ENCODE data around the gene SPRR5.
A peak's percentile ranks its signal among the peaks of the same experiment; 100 is the strongest.

The SPRR5 gene, protein sequence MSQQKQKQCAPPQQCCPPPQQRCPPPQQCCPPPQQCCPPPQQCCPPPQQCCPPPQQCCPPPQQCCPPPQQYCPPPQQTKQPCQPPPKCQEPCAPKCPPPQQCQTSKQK
- 0 reads per million in 9 experiments for total RNA-seq

DNA sequence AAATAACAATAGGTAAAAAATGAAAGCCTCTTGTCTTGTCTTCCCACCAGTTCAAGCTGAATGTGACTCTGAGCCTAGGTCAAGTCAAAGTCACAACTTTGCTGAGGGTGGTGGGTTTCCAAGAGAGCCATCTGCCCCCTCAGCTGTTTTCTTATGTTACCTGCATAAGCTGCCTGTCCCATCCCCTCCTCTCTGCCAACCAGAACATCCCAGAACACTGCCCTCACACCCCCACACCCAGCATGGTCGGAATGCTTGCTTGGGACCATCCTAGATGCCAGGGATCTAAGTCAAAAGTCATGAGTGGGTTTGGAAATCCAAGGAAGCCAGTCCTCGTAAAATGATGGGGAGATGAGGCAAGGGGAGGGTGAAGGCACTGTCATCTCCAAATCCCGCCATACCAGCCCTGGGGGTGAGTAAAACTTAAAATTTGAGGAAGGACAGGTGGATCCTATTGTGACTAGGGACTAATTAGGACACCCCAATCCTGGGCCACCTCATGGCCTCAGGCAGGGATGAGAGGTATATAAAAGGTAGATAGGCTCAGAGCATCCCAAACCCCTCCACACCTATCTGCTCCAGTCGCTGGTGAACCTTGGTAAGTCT lies at the start of gene SPRR5:
Gene SPRR5, plus strand, starts transcription at position 556 of the 606 bp plus-strand sequence. CDS start 1,349 bp downstream, outside the sequence.
- H3K4me1 Mint-ChIP-seq (ENCODE audit: low read depth in 2 of 2): no peaks in the 10 kb centered on the region
- H3K9me3 Mint-ChIP-seq: no peaks in the 10 kb centered on the region
- H3K27ac Mint-ChIP-seq: no peak within 1 kb of the TSS
- H3K4me3 Mint-ChIP-seq: no peak within 1 kb of the TSS
- H3K27me3 Mint-ChIP-seq: peaks cover 29 to 36% of the 10 kb centered on the region in 2 donors
- H3K36me3 Mint-ChIP-seq (ENCODE audit: insufficient read depth): no peaks in the 10 kb centered on the region
- DNase-seq (no peak), ATAC-seq (replicated peaks) (no peak)

DNA sequence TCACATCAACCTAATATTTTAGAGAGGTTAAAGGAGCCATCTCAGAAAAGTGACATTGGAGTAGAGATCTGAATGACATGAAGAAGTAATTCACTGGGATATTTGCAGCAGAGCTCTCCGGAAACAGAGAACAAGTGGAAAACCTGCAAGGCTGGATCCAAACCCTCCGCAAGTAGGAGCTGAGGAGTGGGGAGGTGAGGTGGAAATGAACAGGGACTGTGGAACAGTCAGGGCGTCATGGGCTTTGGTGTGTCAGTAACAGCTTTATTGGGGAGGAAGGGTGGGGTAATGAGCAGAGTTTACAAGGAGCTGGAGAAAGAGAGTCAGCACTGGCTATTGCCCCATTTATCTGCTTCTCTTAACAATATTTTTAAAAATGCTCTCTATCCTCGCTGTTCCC lies 48.0 kb upstream of the SPRR5 start:
- no peak for ATAC-seq (replicated peaks)
- no peak for DNase-seq
- Mint-ChIP-seq H3K27me3 (peaks cover 47 to 62% of the 10 kb centered on the region in 2 donors), H3K9me3 (no peaks in the 10 kb centered on the region), H3K4me1 (ENCODE audit: low read depth in 2 of 2) (no peaks in the 10 kb centered on the region), H3K36me3 (ENCODE audit: insufficient read depth) (peaks cover 3% of the 10 kb centered on the region), H3K27ac (no peak overlapping the region), H3K4me3 (no peak overlapping the region)

DNA sequence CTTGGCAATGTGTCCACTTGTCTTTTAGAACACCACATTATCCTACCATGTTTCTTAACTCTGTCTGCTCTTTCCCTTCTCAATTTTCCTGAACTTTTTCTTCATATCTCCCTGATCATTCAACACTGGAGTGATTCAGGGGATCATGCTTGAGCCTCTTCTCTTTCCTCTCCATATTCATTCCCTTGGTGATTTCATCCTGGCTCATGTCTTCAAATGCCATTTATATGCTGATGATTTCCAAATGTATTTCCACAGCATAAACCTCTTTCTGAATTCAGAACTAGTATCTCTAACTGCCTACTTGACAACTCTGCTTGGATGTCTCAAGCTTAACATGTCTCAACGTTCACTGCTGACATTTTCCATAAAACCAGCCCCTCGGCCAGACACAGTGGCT lies 47.1 kb upstream of the SPRR5 start:
- H3K36me3 Mint-ChIP-seq (ENCODE audit: insufficient read depth): peaks cover 3% of the 10 kb centered on the region

DNA sequence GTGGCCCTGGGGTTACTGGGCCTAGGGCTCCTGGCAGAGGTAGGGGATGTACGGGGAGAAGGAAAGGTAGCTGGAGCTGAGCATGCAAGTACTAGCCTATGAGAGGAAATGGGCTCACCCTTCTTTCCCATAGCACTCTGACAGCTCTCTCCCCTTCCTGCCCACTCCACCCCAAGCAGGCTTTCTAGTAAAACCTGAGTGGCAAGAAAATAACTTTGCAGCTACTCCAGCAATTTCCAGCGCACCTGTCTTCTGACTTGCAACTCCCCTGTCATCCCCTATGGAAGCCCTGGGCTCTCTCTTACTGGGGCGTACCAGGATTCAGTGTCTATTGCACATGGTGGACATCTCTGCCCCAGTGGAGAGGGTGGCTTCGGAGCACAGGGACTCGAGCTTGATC lies 45.4 kb upstream of the SPRR5 start:
- DNase-seq: no peak
- H3K27me3 Mint-ChIP-seq: peaks cover 40 to 66% of the 10 kb centered on the region in 2 donors
- no peak for ATAC-seq (replicated peaks)
- H3K9me3 Mint-ChIP-seq: no peaks in the 10 kb centered on the region
- no peak overlapping the region for H3K27ac Mint-ChIP-seq
- no peak overlapping the region for H3K4me3 Mint-ChIP-seq
- H3K4me1 Mint-ChIP-seq (ENCODE audit: low read depth in 2 of 2): no peaks in the 10 kb centered on the region
- peaks cover 3% of the 10 kb centered on the region for H3K36me3 Mint-ChIP-seq (ENCODE audit: insufficient read depth)

More for the DNA sequence above, 47.1 kb upstream of the SPRR5 start:
- Mint-ChIP-seq H3K4me3 (no peak overlapping the region), H3K27ac (no peak overlapping the region), H3K27me3 (peaks cover 40 to 63% of the 10 kb centered on the region in 2 donors), H3K9me3 (no peaks in the 10 kb centered on the region), H3K4me1 (ENCODE audit: low read depth in 2 of 2) (no peaks in the 10 kb centered on the region)
- DNase-seq (no peak), ATAC-seq (replicated peaks) (no peak)

DNA sequence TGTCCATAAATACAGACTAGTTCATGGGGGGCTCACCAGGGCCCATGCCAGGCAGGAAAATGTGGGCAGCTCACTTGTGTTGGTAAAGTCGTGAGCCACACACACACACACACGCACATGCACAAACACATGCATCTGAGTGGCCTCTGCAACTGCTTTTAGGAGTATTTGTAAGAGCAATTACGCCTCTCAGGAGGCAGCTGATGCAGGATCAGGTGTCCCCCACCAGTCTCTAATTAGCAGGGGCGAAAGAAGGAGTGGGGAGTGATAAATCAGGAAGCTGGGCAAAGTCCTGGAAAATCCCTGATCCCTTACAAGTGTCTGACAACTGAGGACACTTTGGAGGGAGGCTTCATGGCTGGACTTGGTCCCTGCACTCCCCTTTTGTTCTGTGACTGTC lies 44.4 kb upstream of the SPRR5 start:
- Mint-ChIP-seq H3K9me3 (no peaks in the 10 kb centered on the region), H3K4me1 (ENCODE audit: low read depth in 2 of 2) (no peaks in the 10 kb centered on the region), H3K27me3 (peaks cover 34 to 66% of the 10 kb centered on the region in 2 donors), H3K27ac (no peak overlapping the region), H3K4me3 (no peak overlapping the region), H3K36me3 (ENCODE audit: insufficient read depth) (peaks cover 3% of the 10 kb centered on the region)
- ATAC-seq (replicated peaks) (no peak), DNase-seq (no peak)

DNA sequence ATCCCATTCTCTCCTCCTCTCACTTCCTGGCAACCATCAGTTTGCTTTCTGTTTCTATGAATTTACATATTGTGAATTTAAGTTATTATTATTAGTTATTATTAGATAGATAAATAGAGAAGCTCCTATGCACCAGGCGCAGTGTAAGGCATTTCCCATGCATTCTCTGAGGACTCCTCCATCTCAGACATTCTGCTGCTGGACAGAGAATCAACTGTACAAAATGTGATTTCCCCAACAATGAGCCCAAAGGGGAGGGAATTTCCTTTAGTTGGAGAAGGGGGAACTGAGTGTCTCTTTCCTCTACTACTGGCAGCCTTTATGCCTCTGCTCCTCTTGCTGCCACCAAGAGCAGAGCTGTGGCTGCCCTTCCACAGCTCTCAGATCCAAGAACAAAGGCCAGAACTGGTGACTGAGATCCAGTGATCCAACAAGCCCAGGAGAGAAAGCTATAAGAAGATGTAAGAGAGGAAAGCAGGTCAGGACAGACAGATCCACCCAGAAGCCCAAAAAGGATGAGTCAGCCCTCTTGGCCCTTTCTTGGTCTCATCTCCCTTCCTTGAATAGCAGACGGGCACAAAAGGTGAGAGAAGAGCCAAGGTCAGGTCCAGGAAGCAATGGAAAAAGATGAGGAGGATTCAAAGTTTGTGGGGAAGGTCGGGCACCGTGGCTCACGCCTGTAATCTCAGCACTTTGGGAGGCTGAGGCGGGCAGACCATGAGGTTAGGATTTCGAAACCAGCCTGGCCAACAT lies 42.1 kb upstream of the SPRR5 start:
- H3K4me1 Mint-ChIP-seq (ENCODE audit: low read depth in 2 of 2): no peaks in the 10 kb centered on the region
- no peak overlapping the region for H3K27ac Mint-ChIP-seq
- peaks cover 36 to 80% of the 10 kb centered on the region in 2 donors for H3K27me3 Mint-ChIP-seq
- ATAC-seq (replicated peaks) (no peak), DNase-seq (no peak)
- peaks cover under 1 to 3% of the 10 kb centered on the region in 2 donors for H3K9me3 Mint-ChIP-seq
- H3K36me3 Mint-ChIP-seq (ENCODE audit: insufficient read depth): peaks cover 5% of the 10 kb centered on the region
- no peak overlapping the region for H3K4me3 Mint-ChIP-seq

DNA sequence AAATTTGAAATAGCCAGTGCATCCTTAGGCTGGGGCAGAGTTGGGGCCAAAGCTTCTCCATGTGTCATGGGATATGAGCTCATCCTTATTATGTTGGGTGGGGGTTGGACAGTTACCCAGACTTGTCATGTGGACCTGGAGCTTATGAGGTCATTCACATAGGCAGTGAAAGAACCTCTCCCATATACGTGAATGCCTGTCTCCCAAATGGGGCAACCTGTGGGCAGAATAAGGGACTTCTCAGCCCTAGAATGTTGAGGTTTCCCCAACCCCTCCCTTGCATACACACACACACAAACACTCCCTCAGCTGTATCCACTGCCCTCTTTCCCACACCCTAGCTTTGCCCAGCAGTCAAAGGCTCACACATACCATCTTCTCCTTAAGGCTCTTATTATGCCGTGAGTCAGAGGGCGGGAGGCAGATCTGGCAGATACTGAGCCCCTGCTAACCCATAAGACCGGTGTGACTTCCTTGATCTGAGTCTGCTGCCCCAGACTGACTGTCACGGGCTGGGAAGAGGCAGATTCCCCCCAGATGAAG lies 40.9 kb upstream of the SPRR5 start:
- Mint-ChIP-seq H3K27me3 (peaks cover 29 to 78% of the 10 kb centered on the region in 2 donors), H3K4me3 (peak overlapping the region; percentile 21 to 28), H3K36me3 (ENCODE audit: insufficient read depth) (peaks cover 3% of the 10 kb centered on the region), H3K9me3 (peaks cover 4 to 7% of the 10 kb centered on the region in 2 donors), H3K27ac (peak overlapping the region in 1 of 2 donors; percentile 63), H3K4me1 (ENCODE audit: low read depth in 2 of 2) (no peaks in the 10 kb centered on the region)
- DNase-seq (no peak), ATAC-seq (replicated peaks) (peak; percentile 82)

DNA sequence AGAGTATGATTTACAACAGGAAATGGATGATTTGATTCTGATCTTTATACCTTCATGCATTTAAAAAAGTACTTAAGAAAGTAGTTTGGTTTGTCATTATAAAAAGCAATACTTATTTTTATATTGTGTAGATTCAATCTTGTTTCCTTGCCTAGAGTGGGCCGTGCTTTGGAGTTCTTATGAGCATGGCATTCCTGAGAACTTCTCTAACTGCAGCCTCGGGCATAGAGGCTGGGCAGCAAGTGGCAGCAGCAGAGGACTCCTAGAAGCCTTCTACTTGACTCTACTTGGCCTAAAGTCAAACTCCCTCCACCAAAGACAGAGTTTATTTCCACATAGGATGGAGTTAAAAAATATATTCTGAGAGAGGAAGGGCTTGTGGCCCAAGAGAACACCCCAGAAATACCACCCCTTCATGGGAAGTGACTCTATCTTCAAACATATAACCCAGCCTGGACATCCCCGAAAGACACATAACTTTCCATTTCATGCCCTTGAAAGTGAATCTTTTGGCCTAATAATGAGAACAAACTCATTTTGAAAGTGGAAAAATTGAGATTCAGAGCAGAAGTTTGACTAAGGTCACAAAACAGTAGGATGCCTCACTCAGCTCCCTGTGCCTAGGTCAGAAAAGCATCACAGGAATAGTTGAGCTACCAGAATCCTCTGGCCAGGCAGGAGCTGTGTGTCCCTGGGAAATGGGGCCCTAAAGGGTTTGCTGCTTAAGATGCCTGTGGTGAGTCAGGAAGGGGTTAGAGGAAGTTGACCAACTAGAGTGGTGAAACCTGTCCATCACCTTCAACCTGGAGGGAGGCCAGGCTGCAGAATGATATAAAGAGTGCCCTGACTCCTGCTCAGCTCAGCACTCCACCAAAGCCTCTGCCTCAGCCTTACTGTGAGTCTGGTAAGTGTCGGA lies 39.1 kb upstream of the SPRR5 start, which contains the start of gene IVL:
Gene IVL, plus strand, starts transcription at position 861 of the 916 bp plus-strand sequence. CDS start 1,252 bp downstream, outside the sequence.
- peaks cover 6 to 7% of the 10 kb centered on the region in 2 donors for H3K9me3 Mint-ChIP-seq
- H3K27ac Mint-ChIP-seq: peak within 1 kb of the TSS in 1 of 2 donors; percentile 63
- H3K36me3 Mint-ChIP-seq (ENCODE audit: insufficient read depth): peaks cover 2% of the 10 kb centered on the region
- no peak for ATAC-seq (replicated peaks)
- H3K27me3 Mint-ChIP-seq: peaks cover 28 to 90% of the 10 kb centered on the region in 2 donors
- H3K4me3 Mint-ChIP-seq: no peak within 1 kb of the TSS
- H3K4me1 Mint-ChIP-seq (ENCODE audit: low read depth in 2 of 2): peaks cover 0 to 1% of the 10 kb centered on the region in 2 donors
- no peak for DNase-seq

DNA sequence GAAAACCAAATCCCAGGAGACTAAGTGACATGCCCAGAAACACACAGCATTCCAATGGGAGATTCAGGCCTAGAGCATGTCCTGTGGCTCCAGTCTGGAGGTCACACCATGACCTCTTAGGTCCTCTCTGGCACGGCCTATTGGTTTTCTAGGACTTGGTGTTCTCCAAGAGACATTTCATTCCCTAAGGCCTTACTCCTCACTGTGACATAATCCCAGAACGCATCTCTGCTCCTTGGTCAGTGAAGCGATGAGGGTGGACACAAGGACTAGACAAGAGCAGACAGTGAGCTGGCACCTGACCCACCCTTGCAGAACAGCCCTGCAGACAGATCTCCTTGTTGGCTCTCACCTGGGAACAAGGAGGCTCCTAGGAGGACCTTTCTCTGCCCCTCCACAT lies 37.8 kb upstream of the SPRR5 start:
- Mint-ChIP-seq H3K27me3 (peaks cover 28 to 84% of the 10 kb centered on the region in 2 donors), H3K4me3 (no peak overlapping the region), H3K9me3 (peaks cover 6 to 7% of the 10 kb centered on the region in 2 donors), H3K4me1 (ENCODE audit: low read depth in 2 of 2) (peaks cover 0 to 1% of the 10 kb centered on the region in 2 donors), H3K36me3 (ENCODE audit: insufficient read depth) (peaks cover 2% of the 10 kb centered on the region), H3K27ac (no peak overlapping the region)
- ATAC-seq (replicated peaks) (no peak), DNase-seq (no peak)

DNA sequence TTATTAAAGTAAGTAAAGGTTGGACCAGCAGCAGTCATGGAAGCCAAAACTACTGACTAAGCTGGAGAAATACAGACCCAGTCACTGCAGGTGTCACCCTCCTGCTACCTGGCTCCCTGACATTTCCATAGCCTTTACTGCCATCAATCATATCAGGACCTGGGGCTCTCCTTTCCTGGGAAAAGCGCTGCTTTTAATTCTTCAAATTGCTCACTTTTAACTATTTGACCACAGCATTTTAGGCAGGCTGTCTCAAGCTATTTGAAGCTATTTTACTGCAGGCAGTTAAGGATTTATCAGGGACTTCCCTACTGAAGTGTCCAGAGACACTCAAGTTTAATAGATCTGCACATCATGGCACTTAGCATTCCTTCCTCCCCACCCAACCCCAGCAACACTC lies 34.5 kb upstream of the SPRR5 start:
- Mint-ChIP-seq H3K4me1 (ENCODE audit: low read depth in 2 of 2) (peaks cover 0 to 1% of the 10 kb centered on the region in 2 donors), H3K27me3 (peaks cover 23 to 74% of the 10 kb centered on the region in 2 donors), H3K9me3 (peaks cover 6 to 7% of the 10 kb centered on the region in 2 donors), H3K27ac (no peak overlapping the region), H3K4me3 (peak overlapping the region; percentile 37 to 48), H3K36me3 (ENCODE audit: insufficient read depth) (peaks cover 2% of the 10 kb centered on the region)
- no peak for DNase-seq
- no peak for ATAC-seq (replicated peaks)

DNA sequence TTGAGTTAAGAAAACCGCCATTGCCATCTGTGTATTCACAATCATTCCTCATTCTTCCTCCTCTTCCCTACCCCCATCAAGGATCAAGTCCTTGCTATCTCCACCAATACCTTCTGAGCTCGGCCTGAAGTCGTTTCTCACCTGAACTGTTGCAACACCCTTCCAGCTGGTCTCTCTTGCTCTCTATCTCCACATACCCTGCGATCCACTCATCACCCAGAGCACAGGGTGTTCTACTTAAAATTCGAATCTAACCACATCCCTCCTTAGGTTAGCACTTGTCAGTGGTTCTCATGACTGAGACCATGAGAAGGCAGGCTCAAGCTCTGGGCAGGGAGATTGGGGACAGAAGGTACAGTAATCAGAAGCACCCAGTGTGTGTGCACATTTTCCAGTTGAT lies 34.1 kb upstream of the SPRR5 start:
- Mint-ChIP-seq H3K4me1 (ENCODE audit: low read depth in 2 of 2) (peaks cover 0 to 1% of the 10 kb centered on the region in 2 donors), H3K36me3 (ENCODE audit: insufficient read depth) (peaks cover 2% of the 10 kb centered on the region), H3K4me3 (peak overlapping the region; percentile 37 to 48), H3K27ac (no peak overlapping the region), H3K27me3 (peaks cover 22 to 69% of the 10 kb centered on the region in 2 donors), H3K9me3 (peaks cover 6 to 7% of the 10 kb centered on the region in 2 donors)
- peak; percentile 71 for ATAC-seq (replicated peaks)
- DNase-seq: no peak

DNA sequence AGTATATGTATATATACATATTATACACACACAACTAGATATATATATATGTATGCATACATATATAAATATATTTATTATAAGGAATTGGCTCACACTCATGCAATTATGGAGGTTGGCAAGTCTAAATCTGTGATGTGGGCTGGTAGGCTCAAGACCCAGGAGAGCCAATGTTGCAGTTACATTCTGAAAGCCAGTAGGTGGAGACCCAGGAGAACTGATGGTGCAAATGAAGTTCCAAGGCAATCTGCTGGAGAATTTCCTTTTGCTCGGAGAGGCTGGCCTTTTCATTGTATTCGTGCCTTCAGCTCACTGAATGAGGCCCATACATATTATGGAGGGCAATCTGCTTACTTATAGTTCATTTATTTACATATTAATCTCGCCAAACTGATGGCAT lies 29.2 kb upstream of the SPRR5 start:
- ATAC-seq (replicated peaks) (no peak), DNase-seq (no peak)
- H3K27me3 Mint-ChIP-seq: peaks cover 26 to 47% of the 10 kb centered on the region in 2 donors
- H3K4me3 Mint-ChIP-seq: no peak overlapping the region
- H3K9me3 Mint-ChIP-seq: no peaks in the 10 kb centered on the region
- H3K27ac Mint-ChIP-seq: no peak overlapping the region
- H3K36me3 Mint-ChIP-seq (ENCODE audit: insufficient read depth): no peaks in the 10 kb centered on the region
- peaks cover 0 to under 1% of the 10 kb centered on the region in 2 donors for H3K4me1 Mint-ChIP-seq (ENCODE audit: low read depth in 2 of 2)

DNA sequence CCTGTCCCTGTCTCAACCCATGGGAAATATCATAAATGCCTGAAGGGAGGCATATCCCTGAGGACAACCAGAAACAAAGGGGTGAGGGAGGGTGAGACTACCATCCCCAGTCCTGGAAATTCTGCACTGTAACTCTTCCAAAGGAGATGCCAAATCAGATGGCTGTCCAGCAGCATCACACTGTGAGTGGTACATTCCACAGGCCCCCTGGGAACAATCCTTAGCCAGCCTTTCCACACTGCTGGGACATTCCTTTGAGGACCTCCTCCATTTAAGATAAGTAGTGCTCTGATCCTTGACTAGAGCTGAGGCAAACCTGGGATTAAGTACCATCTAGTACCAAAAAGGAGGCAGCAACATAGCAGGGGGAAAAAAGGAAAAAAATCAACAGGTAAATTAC lies 27.9 kb upstream of the SPRR5 start:
- H3K27me3 Mint-ChIP-seq: peaks cover 26 to 43% of the 10 kb centered on the region in 2 donors
- H3K4me1 Mint-ChIP-seq (ENCODE audit: low read depth in 2 of 2): no peaks in the 10 kb centered on the region

More for the DNA sequence above, 27.9 kb upstream of the SPRR5 start:
- ATAC-seq (replicated peaks) (no peak), DNase-seq (no peak)
- H3K27ac Mint-ChIP-seq: no peak overlapping the region
- no peaks in the 10 kb centered on the region for H3K36me3 Mint-ChIP-seq (ENCODE audit: insufficient read depth)
- no peak overlapping the region for H3K4me3 Mint-ChIP-seq
- no peaks in the 10 kb centered on the region for H3K9me3 Mint-ChIP-seq
